Esophagus muscularis mucosa (tissue), 4 donors: ENCODE data around the gene ZNF786. TPM values are rescaled to one million over a fixed set of nuclear protein-coding genes. Genes with fewer than 3 reads are reported as not detected.

ENCODE experiments used
- DNase-seq: peaks from one replicate; pipeline ENCODE4 v3.0.0-alpha.2; 2017; ENCODE audit errors: extremely low spot score
- H3K27ac ChIP-seq, 4 donors: fragments of 200-600 bp; sonication (generic); replicated peaks in 1 of 4; 1 replicate in 3 of 4; 2 replicates in 1 of 4; pipeline ENCODE4 v1.5.1; 2016 to 2019; ENCODE audit warnings: mild to moderate bottlenecking in 1 of 4
- H3K27me3 ChIP-seq, 4 donors: fragments of 200-600 bp; sonication (generic); one replicate each; pipeline versions ENCODE4 v1.5.1 to v1.6.0; 2016 to 2019
- H3K36me3 ChIP-seq, 4 donors: fragments of 200-600 bp; sonication (generic); one replicate each; pipeline ENCODE4 v1.5.1; 2016 to 2019
- H3K4me1 ChIP-seq, 4 donors: fragments of 200-600 bp; sonication (generic); one replicate each; pipeline ENCODE4 v1.5.1; 2016 to 2019
- H3K4me3 ChIP-seq, 4 donors: fragments of 200-600 bp; sonication (generic); 1 replicate in 2 of 4; 2 replicates in 2 of 4; pipeline ENCODE4 v1.5.1; 2016 to 2019; ENCODE audit warnings: mild to moderate bottlenecking in 4 of 4, moderate library complexity in 1 of 4
- H3K9me3 ChIP-seq, 4 donors: fragments of 200-600 bp; sonication (generic); 1 replicate in 3 of 4; 2 replicates in 1 of 4; pipeline ENCODE4 v1.5.1; 2016 to 2019
- EP300 ChIP-seq: sonication (generic); formaldehyde crosslinking; IDR thresholded peaks from one replicate; pipeline ENCODE4 v1.6.1; 2017; ENCODE audit warnings: antibody characterized with exemption
- POLR2A ChIP-seq: fragments of 450-650 bp; IDR thresholded peaks from one replicate; pipeline ENCODE4 v1.6.1; 2017; ENCODE audit warnings: antibody characterized with exemption, moderate library complexity, mild to moderate bottlenecking, low read depth
- POLR2AphosphoS5 ChIP-seq, 2 donors: sonication (generic); formaldehyde crosslinking; IDR thresholded peaks; one replicate each; pipeline ENCODE4 v1.6.1; 2017; ENCODE audit warnings: antibody characterized with exemption in 2 of 2
- WGBS: methylation state at CpG from one replicate; pipeline ENCODE4 v1.1.5; 2018; 5-methylcytosine and 5-hydroxymethylcytosine counted together
- intact Hi-C: fragments of 100-400 bp; cut with DNase I; formaldehyde crosslinking; loops from one replicate; pipeline ENCODE4 v1.15.1; 2023
- total RNA-seq, 4 donors: library from RNA; depleted of rRNA; stranded (reverse); fragments of >200 nt; gene quantifications; one replicate each; pipeline versions ENCODE4 v1.1.0 to v1.2.1, GENCODE V29; 2016
- TF ChIP-seq, protein P1 (sequence below), 3 experiments: fragments of 200-600 bp in 2 of 3; fragments of 450-650 bp in 1 of 3; sonication (generic) in 2 of 3; IDR thresholded peaks; one replicate each; pipeline ENCODE4 v1.5.1; 2017 to 2019; ENCODE audit warnings: antibody characterized with exemption in 3 of 3, mild to moderate bottlenecking in 2 of 3, moderate library complexity in 1 of 3

The ZNF786 gene
- total RNA-seq, 4 donors from 2014 or later = 4.5 to 10.7 (median 5.6) TPM

- intact Hi-C loops = no loop called here
- 95% methylated on average over 6 of the region's 6 CpGs for WGBS
These were observed 3.1 kb downstream of the ZNF786 start for GRCh38 chr7:149087376-149087775.

DNA sequence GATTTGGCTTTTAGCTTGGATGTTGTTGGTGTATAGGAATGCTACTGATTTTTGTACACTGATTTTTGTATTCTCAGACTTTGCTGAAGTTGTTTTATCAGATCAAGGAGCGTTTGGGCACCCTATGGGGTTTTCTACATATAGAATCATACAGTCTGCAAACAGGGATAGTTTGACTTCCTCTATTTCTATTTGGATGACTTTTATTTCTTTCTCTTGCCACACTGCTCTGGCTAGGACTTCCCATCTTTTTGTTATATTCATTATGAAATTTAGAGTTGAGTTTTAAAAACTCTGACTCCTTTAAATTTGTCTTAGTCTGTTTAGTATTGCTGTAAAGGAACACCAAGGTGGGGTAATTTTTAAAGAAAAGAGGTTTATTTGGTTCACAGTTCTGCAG lies 4.7 kb downstream of the ZNF786 start:
- no peak for DNase-seq
- peaks cover 0 to 7% (median 2%) of the 10 kb centered on the region in 4 donors for H3K36me3 ChIP-seq
- peaks cover 5 to 12% (median 10%) of the 10 kb centered on the region in 4 donors for H3K4me1 ChIP-seq
- intact Hi-C loops = no loop called here
- no peak overlapping the region for H3K27ac ChIP-seq
- H3K27me3 ChIP-seq = no peaks in the 10 kb centered on the region
- WGBS = 73% methylated on average over 1 of the region's 1 CpG
- no peak overlapping the region for H3K4me3 ChIP-seq
- TF ChIP-seq EP300 = no peak
- TF ChIP-seq POLR2A = no peak
- TF ChIP-seq POLR2AphosphoS5 (IDR thresholded peaks at IDR 0.05) = no peak
- TF ChIP-seq, protein P1, sequence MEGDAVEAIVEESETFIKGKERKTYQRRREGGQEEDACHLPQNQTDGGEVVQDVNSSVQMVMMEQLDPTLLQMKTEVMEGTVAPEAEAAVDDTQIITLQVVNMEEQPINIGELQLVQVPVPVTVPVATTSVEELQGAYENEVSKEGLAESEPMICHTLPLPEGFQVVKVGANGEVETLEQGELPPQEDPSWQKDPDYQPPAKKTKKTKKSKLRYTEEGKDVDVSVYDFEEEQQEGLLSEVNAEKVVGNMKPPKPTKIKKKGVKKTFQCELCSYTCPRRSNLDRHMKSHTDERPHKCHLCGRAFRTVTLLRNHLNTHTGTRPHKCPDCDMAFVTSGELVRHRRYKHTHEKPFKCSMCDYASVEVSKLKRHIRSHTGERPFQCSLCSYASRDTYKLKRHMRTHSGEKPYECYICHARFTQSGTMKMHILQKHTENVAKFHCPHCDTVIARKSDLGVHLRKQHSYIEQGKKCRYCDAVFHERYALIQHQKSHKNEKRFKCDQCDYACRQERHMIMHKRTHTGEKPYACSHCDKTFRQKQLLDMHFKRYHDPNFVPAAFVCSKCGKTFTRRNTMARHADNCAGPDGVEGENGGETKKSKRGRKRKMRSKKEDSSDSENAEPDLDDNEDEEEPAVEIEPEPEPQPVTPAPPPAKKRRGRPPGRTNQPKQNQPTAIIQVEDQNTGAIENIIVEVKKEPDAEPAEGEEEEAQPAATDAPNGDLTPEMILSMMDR (IDR thresholded peaks at IDR 0.05) = no peak
- no peaks in the 10 kb centered on the region for H3K9me3 ChIP-seq

More at GRCh38 chr7:149087376-149087775, 3.1 kb downstream of the ZNF786 start:
- Histone ChIP-seq H3K9me3 (no peaks in the 10 kb centered on the region), H3K27me3 (no peaks in the 10 kb centered on the region), H3K4me1 (peaks cover 9 to 21% (median 19%) of the 10 kb centered on the region in 4 donors), H3K4me3 (no peak overlapping the region), H3K27ac (no peak overlapping the region), H3K36me3 (peaks cover 0 to 7% (median 2%) of the 10 kb centered on the region in 4 donors)
- DNase-seq = no peak
- TF ChIP-seq, protein P1 (IDR thresholded peaks at IDR 0.05) = no peak
- TF ChIP-seq POLR2A (no peak), POLR2AphosphoS5 (IDR thresholded peaks at IDR 0.05) (no peak), EP300 (no peak)

- Histone ChIP-seq H3K4me1 (peaks cover 0 to 4% (median 3%) of the 10 kb centered on the region in 4 donors), H3K4me3 (no peak overlapping the region), H3K27ac (no peak overlapping the region), H3K9me3 (no peaks in the 10 kb centered on the region), H3K36me3 (peaks cover 0 to 14% (median 7%) of the 10 kb centered on the region in 4 donors), H3K27me3 (no peaks in the 10 kb centered on the region)
- intact Hi-C loops = no loop called here
- WGBS = 98% methylated on average over 2 of the region's 2 CpGs
- no peak for DNase-seq
- TF ChIP-seq, protein P1 (IDR thresholded peaks at IDR 0.05) = no peak
These were observed 6.1 kb downstream of the ZNF786 start for GRCh38 chr7:149084407-149084806.

DNA sequence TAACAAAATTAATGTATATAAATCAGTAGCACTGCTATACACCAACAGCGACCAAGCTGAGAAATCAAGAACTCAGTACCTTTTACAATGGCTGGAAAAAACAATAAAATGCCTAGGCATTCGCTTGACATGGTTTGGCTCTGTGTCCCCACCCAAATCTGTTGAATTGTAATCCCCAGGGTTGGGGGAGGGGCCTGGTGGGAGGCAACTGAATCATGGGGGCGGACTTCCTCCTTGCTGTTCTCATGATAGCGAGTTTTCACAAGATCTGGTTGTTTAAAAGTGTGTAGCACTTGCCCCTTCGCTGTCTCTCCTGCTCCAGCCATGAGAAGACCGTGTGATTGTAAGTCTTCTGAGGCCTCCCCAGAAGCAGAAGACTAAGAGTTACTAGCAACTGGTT lies 8.6 kb downstream of the ZNF786 start:
- Histone ChIP-seq H3K27me3 (no peaks in the 10 kb centered on the region), H3K36me3 (peaks cover 0 to 19% (median 7%) of the 10 kb centered on the region in 4 donors), H3K9me3 (no peaks in the 10 kb centered on the region), H3K4me3 (no peak overlapping the region), H3K27ac (no peak overlapping the region), H3K4me1 (no peaks in the 10 kb centered on the region)
- intact Hi-C loops = no loop called here
- no peak for TF ChIP-seq POLR2A
- TF ChIP-seq, protein P1 (IDR thresholded peaks at IDR 0.05) = no peak
- no peak for TF ChIP-seq POLR2AphosphoS5 (IDR thresholded peaks at IDR 0.05)
- no peak for TF ChIP-seq EP300
- DNase-seq = no peak
- WGBS = 92% methylated on average over 6 of the region's 6 CpGs

- DNase-seq = no peak
- WGBS = 86% methylated on average over 9 of the region's 9 CpGs
- intact Hi-C loops = no loop called here
These were observed 12.9 kb downstream of the ZNF786 start for GRCh38 chr7:149077594-149077993.

More at GRCh38 chr7:149077594-149077993, 12.9 kb downstream of the ZNF786 start:
- Histone ChIP-seq H3K27me3 (no peaks in the 10 kb centered on the region), H3K9me3 (no peaks in the 10 kb centered on the region), H3K4me1 (no peaks in the 10 kb centered on the region), H3K4me3 (no peak overlapping the region), H3K36me3 (peaks cover 0 to 33% (median 13%) of the 10 kb centered on the region in 4 donors), H3K27ac (no peak overlapping the region)
- TF ChIP-seq POLR2A (no peak), POLR2AphosphoS5 (IDR thresholded peaks at IDR 0.05) (no peak), EP300 (no peak)
- TF ChIP-seq, protein P1 (IDR thresholded peaks at IDR 0.05) = no peak
